Measurements from ENCODE around the gene MMP24OS. TPM values are rescaled to one million over a fixed set of nuclear protein-coding genes. Genes with fewer than 3 reads are reported as not detected.

MMP24OS gene
- total RNA-seq, 4 donors from 2014 or later = 25.2 to 46.8 (median 35.2) TPM

DNA sequence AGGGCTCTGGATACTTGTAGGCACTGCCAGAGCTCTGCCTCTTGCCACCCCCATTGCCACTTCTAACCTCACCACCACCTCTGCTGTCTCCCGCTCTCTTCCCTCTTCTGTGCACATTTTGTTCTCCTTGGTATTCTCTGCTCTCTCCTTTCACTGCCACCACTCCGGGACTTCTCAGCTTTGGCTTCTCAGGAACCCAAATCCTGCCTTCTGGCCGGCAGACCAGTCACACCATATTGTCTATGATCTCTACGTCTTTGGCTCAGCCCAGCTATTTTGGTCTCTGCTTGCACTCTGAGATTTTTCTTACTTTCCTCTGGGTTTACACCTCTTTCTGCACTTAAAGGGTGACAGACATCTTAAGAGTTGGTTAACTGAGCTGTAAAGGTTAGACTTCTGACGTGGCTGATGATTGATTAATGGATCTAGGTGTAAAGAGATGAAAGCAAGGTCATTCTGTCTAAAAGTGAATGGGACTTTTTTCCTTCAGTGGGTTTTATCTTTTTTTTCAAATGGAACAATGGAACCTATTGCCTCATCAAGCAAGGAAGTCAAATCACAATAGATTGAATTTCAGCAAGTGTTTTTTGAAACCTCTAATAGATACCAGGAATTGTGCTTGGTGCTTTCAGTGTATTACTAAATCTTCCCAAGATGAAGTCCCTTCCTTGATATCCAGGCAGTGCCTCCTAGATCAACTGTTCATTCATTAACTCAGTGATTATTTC is 37.7 kb downstream of the MMP24OS start:
- H3K36me3 ChIP-seq = no peaks in the 10 kb centered on the region
- TF ChIP-seq POLR2A (IDR thresholded peaks at IDR 0.05) (no peak), POLR2AphosphoS5 (IDR thresholded peaks at IDR 0.05) (no peak), EP300 (IDR thresholded peaks at IDR 0.05) (no peak)
- TF ChIP-seq, protein P1, sequence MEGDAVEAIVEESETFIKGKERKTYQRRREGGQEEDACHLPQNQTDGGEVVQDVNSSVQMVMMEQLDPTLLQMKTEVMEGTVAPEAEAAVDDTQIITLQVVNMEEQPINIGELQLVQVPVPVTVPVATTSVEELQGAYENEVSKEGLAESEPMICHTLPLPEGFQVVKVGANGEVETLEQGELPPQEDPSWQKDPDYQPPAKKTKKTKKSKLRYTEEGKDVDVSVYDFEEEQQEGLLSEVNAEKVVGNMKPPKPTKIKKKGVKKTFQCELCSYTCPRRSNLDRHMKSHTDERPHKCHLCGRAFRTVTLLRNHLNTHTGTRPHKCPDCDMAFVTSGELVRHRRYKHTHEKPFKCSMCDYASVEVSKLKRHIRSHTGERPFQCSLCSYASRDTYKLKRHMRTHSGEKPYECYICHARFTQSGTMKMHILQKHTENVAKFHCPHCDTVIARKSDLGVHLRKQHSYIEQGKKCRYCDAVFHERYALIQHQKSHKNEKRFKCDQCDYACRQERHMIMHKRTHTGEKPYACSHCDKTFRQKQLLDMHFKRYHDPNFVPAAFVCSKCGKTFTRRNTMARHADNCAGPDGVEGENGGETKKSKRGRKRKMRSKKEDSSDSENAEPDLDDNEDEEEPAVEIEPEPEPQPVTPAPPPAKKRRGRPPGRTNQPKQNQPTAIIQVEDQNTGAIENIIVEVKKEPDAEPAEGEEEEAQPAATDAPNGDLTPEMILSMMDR (IDR thresholded peaks at IDR 0.05) = no peak
- WGBS = 78% methylated on average over 5 of the region's 5 CpGs

GRCh38 chr20:35238735-35239134 is 39.2 kb downstream of the MMP24OS start:
- H3K4me1 ChIP-seq = no peaks in the 10 kb centered on the region
- H3K36me3 ChIP-seq = no peaks in the 10 kb centered on the region
- WGBS = 90% methylated on average over 5 of the region's 5 CpGs
- no peak overlapping the region for H3K27ac ChIP-seq
- H3K27me3 ChIP-seq = no peaks in the 10 kb centered on the region
- H3K9me3 ChIP-seq = no peaks in the 10 kb centered on the region
- DNase-seq (ENCODE audit: low spot score in 2 of 2) = no peak
- no peak overlapping the region for H3K4me3 ChIP-seq
- TF ChIP-seq POLR2AphosphoS5 (IDR thresholded peaks at IDR 0.05) (no peak), POLR2A (IDR thresholded peaks at IDR 0.05) (no peak), EP300 (IDR thresholded peaks at IDR 0.05) (no peak)
- TF ChIP-seq, protein P1 (IDR thresholded peaks at IDR 0.05) = no peak

More for the DNA sequence above, 37.7 kb downstream of the MMP24OS start:
- no peak for DNase-seq (ENCODE audit: low spot score in 2 of 2)
- Histone ChIP-seq H3K4me3 (no peak overlapping the region), H3K27me3 (no peaks in the 10 kb centered on the region), H3K4me1 (no peaks in the 10 kb centered on the region), H3K27ac (no peak overlapping the region), H3K9me3 (no peaks in the 10 kb centered on the region)

- no peak for DNase-seq (ENCODE audit: low spot score in 2 of 2)
- no peak overlapping the region for H3K27ac ChIP-seq
- no peaks in the 10 kb centered on the region for H3K27me3 ChIP-seq
- 84% methylated on average over 4 of the region's 4 CpGs for WGBS
- no peak overlapping the region for H3K4me3 ChIP-seq
- H3K9me3 ChIP-seq = no peaks in the 10 kb centered on the region
- no peaks in the 10 kb centered on the region for H3K4me1 ChIP-seq
- TF ChIP-seq, protein P1 (IDR thresholded peaks at IDR 0.05) = no peak
- TF ChIP-seq EP300 (IDR thresholded peaks at IDR 0.05) = no peak
- no peak for TF ChIP-seq POLR2AphosphoS5 (IDR thresholded peaks at IDR 0.05)
- TF ChIP-seq POLR2A (IDR thresholded peaks at IDR 0.05) = no peak
- H3K36me3 ChIP-seq = no peaks in the 10 kb centered on the region
Observed at GRCh38 chr20:35238170-35238569, 39.8 kb downstream of the MMP24OS start.

GRCh38 chr20:35237486-35237885 is 40.4 kb downstream of the MMP24OS start:
- no peak overlapping the region for H3K4me3 ChIP-seq
- no peaks in the 10 kb centered on the region for H3K36me3 ChIP-seq
- no peak overlapping the region for H3K27ac ChIP-seq
- H3K27me3 ChIP-seq = no peaks in the 10 kb centered on the region
- no peaks in the 10 kb centered on the region for H3K4me1 ChIP-seq
- TF ChIP-seq, protein P1 (IDR thresholded peaks at IDR 0.05) = no peak
- TF ChIP-seq EP300 (IDR thresholded peaks at IDR 0.05) (no peak), POLR2AphosphoS5 (IDR thresholded peaks at IDR 0.05) (no peak), POLR2A (IDR thresholded peaks at IDR 0.05) (no peak)
- H3K9me3 ChIP-seq = no peaks in the 10 kb centered on the region
- no peak for DNase-seq (ENCODE audit: low spot score in 2 of 2)

DNA sequence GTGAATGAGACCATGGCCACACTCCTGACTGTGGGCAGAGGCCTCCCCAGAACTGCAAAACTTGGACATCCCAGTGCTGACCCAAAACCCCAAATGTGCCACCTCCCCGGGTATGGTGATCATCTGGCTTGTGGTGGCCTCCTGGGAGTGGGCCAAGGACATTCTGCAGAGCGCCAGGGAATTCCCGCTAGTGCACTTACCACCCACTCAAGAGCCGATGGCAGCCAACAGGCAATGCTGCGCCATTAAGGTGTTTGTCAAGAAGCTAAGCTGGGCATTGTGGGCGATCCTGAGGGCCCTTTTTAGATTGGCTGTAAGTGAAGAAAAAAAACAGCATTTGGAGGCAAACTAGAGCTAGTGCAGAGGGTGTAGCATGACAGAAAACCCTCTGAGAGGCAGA is 42.0 kb downstream of the MMP24OS start:
- no peak for DNase-seq (ENCODE audit: low spot score in 2 of 2)
- Histone ChIP-seq H3K4me1 (no peaks in the 10 kb centered on the region), H3K9me3 (no peaks in the 10 kb centered on the region), H3K36me3 (no peaks in the 10 kb centered on the region), H3K4me3 (no peak overlapping the region), H3K27ac (no peak overlapping the region), H3K27me3 (no peaks in the 10 kb centered on the region)
- WGBS = 91% methylated on average over 6 of the region's 6 CpGs
- TF ChIP-seq, protein P1 (IDR thresholded peaks at IDR 0.05) = no peak
- TF ChIP-seq POLR2A (IDR thresholded peaks at IDR 0.05) = no peak
- no peak for TF ChIP-seq EP300 (IDR thresholded peaks at IDR 0.05)
- TF ChIP-seq POLR2AphosphoS5 (IDR thresholded peaks at IDR 0.05) = no peak
